HG02973 (cell line): ENCODE results near the gene TCEA3.

Source experiments
- ATAC-seq: cut with Tn5 transposase; IDR thresholded peaks from one replicate; pipeline ENCODE4 v1.9.1; 2021; ENCODE audit warnings: moderate library complexity; ENCODE audit not compliant: unreplicated experiment

TCEA3 gene

DNA sequence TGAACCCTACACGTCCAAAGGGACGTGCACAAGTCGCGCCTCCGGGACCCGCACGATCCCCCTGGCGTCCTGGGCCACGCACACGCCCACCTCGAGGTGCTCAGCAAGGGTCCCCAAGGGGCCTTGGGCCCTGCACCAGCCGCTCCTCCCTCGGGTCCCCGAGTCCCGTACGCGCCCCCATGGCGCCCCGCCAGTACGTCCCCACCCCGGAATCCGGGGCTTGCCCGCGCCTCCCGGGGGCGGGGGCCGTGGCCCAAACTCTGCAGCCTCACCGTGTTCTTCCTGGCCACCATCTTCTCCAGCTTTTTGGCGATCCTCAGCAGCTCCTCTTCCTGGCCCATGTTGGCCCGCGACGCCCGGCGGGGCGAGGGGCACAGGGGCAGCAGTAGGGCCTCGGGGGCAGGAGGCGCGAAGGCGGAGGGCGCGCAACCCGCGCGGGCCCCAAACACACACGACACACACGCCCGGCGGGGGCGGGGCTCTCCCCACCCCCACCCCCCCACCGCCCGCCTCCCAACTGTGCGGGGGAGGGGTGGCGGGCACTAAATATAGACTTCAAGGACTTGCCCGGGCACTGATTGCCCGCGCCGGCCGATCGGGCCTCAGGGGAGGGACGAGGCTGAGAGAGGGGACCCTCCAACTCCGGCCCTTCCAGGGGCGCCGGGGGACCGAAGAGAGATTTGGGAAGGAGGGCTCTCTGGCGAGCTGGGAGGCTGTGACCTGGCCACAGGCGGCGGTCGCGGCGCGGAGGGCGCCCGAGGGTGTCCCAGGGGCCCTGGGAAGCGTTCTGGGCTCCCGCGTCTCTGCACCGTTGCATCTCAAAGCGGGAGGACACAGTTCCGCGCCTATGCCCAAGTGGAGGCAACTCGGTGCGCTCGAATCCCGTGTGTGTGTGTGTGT lies at the start of gene TCEA3:
TSS of gene TCEA3 (minus strand) at position 456 of the 900 bp plus-strand sequence. CDS start at position 341, 115 bp downstream.
- ATAC-seq: no peak

DNA sequence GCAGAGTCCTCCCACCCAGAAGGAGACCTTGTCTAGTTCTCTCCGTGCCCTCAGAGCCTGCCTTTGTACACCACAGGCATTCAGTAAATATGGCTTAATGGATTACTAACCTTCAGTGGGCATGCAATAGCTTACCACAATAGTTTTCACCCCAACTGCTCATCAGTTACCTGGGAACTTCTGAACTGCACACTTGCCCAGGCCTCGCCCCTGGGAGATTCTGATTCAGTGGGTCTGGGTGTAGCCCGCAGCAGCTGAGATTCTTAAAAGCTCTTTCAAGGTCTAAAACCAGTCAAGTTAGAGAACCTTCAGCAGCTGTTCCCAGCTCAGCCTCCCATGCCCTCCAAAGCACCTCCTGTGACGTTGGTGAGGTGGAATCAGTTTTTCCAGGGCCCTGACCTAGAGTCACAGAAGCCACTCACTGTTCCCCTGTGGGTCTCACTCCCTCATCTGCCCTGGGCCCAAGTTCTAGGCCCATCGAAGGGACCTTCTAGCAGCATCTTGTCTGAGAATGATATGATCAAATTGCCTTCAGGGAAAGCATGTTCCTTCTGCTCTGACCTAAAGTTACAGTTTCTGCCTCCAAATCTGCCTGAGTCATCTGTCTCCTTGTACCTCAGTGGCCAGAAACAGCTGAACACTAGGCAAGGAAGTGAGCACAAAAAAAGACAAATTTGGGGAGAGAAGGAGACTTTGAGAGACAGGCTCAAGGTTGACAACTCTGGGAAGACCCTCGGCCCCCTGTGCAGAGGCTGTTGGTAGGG lies 48.7 kb upstream of the TCEA3 start:
- no peak for ATAC-seq

DNA sequence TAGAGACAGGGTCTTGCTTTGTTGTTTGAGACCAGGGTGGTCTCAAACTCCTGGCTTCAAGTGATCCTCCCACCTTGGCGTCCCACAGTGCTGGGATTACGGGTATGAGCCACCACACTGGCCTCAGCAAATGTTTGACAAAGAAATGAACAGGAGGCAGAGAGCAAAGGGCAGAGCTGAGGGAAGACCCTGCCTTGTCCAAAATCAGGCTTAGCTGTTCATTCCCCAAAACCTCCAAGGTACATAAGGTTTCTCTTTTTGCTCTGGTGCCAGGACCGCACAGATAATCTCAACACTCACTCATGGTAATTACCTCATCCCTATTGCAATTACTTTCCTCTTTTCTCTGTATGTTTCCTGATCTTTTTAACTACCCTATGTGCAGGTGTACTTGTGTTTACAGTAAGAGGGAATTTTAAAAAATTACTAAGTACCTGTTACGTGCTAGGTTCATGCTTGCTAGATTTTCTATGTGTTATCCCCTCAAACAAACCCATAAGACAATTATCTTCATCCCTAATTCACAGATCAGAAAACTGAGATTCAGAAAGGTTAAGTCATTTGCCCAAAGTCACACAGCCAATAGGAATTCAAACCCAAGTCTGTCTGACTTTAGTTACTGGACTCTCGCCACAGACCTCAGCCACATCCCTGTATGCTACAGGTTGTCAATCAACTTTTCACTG lies 47.9 kb upstream of the TCEA3 start:
- ATAC-seq: no peak

DNA sequence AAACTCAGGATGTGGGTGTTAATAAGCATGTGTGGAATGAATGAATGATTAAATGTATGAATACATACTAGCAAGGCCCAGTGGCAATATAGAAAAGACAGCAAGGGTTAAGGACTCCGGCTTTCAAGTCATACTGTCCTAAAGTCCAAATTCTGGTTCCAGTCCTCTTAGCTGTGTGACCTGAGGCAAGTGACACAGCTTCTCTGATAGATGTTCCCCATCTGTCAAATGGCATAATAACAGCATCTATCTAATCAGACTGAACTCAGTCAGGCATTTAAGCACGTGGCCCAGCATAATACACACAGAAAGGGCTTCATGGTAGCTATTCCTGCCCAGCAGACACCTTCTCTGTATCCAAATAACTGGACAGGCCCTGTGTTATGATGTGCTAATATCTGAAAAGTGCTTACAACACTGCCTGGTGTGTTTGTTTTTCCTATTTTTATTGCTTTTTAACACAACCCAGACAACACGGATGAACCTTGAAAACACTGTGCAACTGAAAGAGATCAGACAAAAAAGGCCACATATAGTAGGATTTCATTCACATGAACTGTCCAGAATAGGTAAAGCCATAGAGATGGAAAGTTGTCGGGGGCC lies 47.0 kb upstream of the TCEA3 start:
- no peak for ATAC-seq

DNA sequence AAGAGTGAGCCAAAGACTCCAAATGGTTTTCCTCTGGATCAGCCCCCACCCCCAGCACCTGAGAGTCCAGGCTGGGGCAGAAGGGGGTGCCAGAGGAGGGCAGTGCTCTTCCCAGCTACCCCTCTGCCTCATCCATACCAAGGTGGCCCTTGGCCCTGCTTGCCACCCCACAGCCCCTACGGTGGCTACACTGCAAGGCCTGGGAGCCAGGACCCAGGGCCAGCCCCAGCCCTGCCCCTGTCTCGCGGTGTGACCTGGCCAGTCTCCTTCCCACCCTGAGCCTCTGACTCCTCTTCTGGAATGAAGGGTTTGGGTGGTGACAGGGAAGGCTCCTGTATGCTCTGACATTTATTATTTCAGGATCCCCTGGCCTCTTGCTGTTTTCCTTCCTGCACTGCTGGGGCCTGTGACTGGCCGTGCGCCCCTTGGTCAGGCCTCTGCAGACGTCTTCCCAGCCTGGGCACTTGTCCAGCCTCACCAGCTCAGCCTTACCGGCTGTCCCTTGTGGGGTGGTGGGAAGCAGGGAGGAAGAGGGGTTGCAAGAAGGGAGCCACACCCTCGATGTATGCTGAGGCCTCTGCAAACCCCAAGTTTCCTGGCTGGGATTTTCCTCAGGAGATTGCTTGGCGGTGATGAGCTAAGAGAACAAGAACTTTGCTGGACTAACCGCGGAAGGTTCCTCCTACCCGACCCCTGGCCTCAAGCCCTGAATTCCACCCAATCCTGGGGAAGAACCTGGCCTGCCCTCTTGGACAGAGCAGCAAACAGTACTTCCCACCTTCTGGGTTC lies 45.9 kb upstream of the TCEA3 start:
- no peak for ATAC-seq

DNA sequence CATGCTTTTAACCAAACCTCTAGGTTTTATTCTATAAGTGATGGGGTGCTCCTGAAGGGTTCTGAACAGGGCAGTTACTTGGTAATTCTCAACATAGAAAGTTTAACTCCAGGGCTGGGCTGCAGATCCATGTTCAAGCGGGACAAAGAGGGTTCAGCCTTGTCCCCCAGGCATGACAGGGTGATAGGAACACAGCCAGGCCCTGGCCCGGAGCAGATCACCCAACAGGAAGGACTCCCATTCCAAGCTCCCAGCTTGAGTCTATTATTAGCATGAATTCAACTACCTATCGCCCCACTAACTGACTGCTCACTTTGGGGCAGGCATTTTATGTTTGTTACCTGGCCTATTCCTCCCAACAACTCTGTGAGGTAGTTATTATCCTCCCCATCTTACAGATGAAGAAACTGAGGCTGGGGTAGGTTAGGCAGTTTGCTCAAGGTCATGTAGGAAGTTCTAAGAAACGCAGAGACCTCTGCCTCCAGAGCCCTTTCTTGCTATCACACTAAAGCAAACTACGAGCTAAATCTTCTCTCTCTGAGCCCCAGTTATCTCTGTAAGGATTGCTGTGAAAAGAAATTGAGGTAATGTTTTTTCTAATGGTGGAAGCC lies 44.9 kb upstream of the TCEA3 start:
- no peak for ATAC-seq

DNA sequence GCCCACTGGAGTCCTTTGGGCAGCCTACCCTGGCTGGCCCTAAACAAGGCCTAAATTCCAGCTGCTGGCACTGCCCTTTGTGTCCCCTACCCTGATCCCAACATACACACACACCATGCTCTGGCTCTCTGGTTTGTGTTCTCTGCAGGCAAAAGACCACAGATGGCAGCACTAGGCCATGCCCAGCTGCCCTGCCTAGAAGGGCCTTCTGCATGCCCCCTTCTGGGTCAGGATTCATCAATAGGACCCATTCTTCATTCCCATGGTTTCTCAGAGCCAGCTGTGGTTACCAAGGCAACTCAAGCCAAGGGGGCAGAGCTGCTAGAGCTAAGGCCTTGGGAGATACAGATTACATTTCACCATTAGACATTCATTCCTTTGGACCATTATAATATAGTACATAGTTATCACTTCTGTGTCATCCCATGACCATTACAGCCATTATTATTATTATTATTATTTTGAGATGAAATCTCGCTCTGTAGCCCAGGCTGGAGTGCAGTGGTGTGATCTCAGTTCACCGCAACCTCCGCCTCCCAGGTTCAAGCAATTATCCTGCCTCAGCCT lies 42.0 kb upstream of the TCEA3 start:
- ATAC-seq: no peak

DNA sequence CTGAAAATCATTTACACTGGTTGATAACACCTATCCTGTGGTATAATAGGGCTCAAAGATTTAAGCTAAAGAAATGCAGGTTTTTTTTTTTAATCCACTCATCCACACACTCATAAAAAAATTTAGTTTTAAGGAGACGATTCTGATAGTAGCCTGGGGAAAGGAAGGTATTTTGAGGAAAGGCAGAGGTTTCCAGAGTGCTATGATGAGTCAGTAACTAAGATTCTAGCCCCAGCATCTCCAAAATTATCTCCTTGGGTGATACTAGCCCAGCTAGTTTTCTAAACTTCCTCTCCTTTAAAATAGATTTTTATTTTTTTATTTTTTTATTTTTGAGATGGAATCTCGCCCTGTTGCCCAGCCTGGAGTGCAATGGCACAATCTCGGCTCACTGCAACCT lies 38.7 kb upstream of the TCEA3 start:
- ATAC-seq: no peak

DNA sequence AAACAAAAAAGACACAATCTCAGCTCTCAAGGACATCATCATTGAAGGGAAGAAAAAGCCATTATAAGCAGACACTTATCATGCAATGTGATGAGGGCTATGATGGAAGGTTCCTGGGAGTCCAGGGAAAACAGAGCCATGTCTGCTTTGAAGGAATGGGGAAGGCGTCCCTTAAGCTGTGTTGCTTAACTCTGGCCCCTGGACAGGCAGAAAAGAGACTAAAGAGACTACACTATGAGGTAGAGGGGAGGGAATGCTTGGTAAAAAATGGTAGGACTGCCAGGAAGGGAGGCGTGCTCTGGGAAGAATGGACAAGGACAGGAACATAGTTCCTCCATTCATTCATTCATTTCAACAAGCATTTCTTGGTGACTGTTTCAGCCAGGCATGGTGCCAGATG lies 38.2 kb upstream of the TCEA3 start:
- no peak for ATAC-seq

DNA sequence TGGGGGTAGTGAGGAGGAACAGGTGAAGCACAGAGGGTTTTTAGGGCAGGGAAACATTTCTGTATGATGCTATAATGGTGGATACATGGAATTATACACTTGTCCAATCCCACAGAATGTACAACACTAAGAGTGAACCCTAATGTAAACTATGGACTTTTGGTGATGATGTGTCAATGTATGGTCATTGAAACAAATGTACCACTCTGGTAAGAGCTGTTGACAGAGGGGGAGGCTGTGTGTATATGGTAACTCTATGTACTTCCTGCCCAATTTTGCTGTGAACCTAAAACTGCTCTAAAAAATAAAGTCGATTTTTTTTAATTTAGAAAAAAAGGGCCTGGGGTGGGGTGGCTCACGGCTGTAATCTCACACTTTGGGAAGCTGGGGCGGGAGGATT lies 36.5 kb upstream of the TCEA3 start:
- ATAC-seq: no peak

DNA sequence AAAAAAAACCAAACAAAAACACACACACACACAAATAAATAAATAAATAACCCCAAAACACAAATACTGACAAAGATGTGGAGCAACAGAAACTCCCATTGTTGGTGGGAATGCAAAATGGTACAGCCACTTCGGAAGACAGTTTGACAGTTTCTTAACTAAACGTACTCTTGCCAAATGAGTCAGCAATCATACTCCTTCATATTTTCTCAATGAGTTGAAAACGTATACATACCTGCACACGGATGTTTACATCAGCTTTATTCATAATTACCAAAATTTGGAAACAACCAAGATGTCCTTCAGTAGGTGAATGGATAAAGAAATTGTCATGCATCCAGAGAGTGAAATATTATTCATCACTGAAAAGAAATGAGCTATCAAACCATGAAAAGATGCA lies 36.0 kb upstream of the TCEA3 start:
- ATAC-seq: no peak

DNA sequence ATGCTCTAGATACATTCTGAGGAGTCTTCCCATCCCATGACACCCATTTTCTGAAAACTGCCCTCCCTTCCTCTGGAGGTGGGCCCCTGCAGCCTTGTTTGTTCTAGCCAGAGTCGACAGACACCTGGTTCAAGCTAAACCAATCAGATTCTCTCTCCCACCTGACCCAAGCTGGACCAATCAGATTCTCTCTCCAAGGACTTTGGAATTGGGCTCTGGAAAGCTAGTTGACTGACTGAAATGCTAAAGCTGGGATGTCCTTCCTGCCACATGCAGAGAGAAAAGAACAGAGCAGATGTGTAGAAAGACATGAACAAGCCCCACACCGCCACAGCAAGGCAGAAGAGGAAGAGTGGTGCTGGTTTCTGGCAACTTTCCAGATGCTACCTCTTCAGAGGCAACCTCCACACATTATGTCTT lies 34.8 kb upstream of the TCEA3 start:
- no peak for ATAC-seq

DNA sequence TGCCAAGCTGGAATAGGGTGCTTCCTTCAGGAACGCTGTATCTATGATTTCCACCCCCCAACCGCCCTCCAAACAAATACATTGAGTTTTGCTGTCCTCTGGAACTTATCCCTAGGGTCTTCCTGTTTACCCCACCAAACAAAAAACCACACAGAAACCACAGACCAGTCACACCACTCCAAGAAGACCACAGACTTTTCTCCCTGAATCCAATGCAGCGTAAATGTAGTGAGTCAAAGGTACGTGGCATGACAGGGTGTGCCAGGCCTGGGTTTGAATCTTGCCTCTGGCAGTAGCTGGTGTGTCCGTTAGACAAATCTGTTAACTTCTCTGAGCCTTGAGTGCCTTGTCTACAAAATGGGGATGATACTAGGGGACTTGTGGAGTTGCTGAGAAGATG lies 31.7 kb upstream of the TCEA3 start:
- ATAC-seq: no peak

DNA sequence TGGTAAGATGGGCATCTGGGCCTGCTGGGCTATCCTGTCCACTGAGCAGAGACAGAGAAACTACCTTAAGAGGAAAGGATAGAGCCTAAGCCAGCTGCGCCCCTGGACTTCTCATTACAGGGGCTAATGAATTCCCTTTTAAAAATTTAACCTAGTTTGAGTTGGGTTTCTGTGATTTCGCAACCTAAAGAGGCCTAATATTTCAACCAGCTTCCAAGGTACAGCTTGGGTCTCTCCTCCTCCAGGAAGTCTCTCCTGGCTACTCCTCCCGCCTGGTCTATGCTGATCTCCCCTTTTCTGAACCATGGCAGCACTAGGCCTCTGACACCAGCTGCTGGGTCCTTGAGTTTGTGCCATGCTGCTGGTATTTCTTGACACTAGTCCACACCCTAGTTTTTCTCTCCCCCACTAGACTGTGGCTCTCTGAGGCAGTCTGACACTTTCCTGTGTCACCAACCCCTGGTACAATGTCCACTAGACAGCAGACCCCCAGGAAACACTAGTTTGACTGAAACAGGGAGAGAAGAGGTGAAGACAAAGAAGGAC lies 29.0 kb upstream of the TCEA3 start:
- ATAC-seq: no peak

DNA sequence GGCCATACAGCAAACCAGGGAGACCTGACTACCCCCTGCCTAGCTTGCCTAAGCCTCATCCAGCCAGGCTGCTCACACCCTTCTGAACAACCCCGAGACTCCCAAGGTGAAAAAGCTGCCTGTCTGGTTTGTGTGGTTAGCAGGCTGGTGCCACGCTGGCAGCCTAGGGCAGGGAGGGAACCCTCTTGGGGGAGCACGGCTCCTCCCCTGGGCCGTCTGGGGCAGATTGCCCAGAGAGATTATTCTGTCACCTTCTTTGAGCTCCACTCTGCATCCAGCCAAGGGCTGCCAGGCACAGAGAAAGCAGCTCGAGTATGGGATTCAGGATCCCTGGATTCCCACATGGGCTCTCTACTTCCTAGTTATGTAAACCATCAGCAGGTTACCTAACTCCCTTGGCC lies 27.5 kb upstream of the TCEA3 start:
- no peak for ATAC-seq

DNA sequence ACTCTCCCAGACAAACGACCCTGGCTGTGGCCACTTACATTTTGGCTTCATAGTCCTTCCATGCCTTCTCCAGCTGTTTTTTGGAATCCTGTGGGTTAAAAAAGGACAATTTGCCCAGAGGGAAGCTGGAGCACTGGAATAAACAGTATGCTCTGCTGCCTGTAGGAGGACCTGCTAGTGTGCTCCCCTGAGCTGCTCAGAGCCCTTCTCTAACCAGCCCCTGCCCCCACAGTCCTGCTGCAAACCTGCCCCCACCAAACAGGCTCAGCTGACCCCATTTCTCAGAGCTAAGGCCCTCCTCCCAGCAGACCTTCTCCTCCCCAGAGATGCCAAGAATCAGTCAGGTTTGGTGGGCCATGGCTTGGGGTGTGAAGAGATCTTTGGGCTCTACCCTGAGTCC lies 26.9 kb upstream of the TCEA3 start:
- no peak for ATAC-seq

DNA sequence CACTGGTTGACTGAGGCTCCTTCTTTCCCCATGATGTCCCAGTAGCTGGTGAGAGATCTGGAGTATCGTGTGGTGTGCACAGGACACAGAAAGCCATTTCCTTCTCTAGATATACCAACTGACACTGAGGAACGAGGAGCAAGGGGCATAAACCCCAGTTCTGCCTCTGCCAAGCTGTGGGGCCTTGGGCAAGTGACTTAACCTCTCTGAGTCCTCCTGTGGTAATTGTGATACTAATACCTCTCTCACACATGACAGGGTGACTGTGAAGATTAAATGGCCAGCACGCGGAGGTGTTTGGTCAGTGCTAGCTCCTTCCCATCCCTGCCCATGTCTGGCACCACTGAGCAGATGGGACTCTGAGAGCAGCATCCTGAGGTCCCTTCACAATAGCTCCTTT lies 26.3 kb upstream of the TCEA3 start:
- ATAC-seq: no peak

DNA sequence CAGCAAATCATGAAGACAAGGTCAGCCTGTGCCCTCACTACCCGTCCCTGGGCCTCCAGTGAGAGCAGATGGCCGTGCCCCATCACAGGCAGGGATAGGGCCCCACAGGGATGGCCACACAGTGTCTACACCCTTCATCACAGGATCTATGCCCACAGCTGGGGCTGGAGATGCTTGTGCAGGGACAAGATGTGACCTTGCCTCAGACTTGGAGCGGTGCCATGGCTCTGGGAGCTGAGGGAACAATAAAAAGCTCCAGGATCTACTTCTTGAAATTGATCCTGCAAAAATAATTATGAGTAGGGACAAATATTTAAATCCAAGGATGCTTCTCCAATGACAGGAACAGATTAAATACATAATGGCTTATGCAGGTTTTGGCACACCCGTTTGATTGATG lies 25.4 kb upstream of the TCEA3 start:
- no peak for ATAC-seq

DNA sequence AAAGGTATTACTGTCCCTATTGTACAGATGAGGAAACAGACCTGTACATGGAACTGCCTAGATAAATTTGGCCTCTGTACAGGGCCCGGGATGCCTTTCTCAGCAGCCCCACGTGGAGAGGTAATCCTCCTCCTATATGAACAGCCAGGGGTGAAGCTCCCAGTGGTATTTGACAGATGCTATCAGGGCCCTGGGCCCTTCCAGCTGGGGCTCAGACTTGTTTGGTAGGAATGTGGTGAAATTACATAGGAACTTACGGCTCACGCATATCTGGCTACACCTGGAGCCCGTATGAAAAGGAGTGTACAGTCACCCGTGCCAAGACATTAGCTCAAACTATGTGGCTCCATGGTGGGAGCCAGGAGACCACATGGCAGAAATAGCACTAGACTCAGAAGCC lies 24.8 kb upstream of the TCEA3 start:
- ATAC-seq: no peak
